MM.1S (cell line): Measurements from ENCODE around the gene CHURC1.

Experiments used
- DNase-seq: peaks from one replicate; pipeline ENCODE4 v3.0.0-alpha.2; 2015
- H2AFZ ChIP-seq: fragments of 300-600 bp; sonication (generic); 2 replicates; pipeline ENCODE4 v1.6.0; 2016; ENCODE audit warnings: antibody characterized with exemption, low read length
- H3F3A ChIP-seq: fragments of 300-600 bp; sonication (generic); 2 replicates; pipeline ENCODE4 v1.6.1; 2016; ENCODE audit warnings: mild to moderate bottlenecking, antibody characterized with exemption, low read length, moderate library complexity, mixed read lengths; ENCODE audit not compliant: insufficient read depth
- H3K27ac ChIP-seq: fragments of 300-600 bp; sonication (generic); 2 replicates; pipeline ENCODE4 v1.5.1; 2016; ENCODE audit warnings: mild to moderate bottlenecking, low read length
- H3K27me3 ChIP-seq: fragments of 300-600 bp; sonication (generic); replicated peaks from 2 replicates; pipeline ENCODE4 v1.6.0; 2016; ENCODE audit warnings: low read length; ENCODE audit not compliant: insufficient read depth
- H3K36me3 ChIP-seq: fragments of 300-600 bp; sonication (generic); replicated peaks from 2 replicates; pipeline ENCODE4 v1.6.1; 2016; ENCODE audit warnings: mild to moderate bottlenecking, low read length, mixed read lengths; ENCODE audit not compliant: insufficient read depth
- H3K4me1 ChIP-seq: fragments of 300-600 bp; sonication (generic); 2 replicates; pipeline ENCODE4 v1.6.1; 2016; ENCODE audit warnings: low read length, mixed read lengths
- H3K4me2 ChIP-seq: fragments of 300-600 bp; sonication (generic); 2 replicates; pipeline ENCODE4 v1.6.0; 2016; ENCODE audit warnings: low read depth, low read length
- H3K4me3 ChIP-seq: fragments of 300-600 bp; sonication (generic); 2 replicates; pipeline ENCODE4 v1.5.1; 2016; ENCODE audit warnings: low read length, mixed read lengths
- H3K79me2 ChIP-seq: fragments of 300-600 bp; sonication (generic); 2 replicates; pipeline ENCODE4 v1.6.1; 2016; ENCODE audit warnings: mixed run types, low read length, mixed read lengths
- H3K9ac ChIP-seq: fragments of 300-600 bp; sonication (generic); 2 replicates; pipeline ENCODE4 v1.6.1; 2016; ENCODE audit warnings: low read length, mixed read lengths
- H3K9me2 ChIP-seq: fragments of 300-600 bp; sonication (generic); replicated peaks from 2 replicates; pipeline ENCODE4 v1.6.1; 2016; ENCODE audit warnings: mild to moderate bottlenecking, low read length, mixed read lengths; ENCODE audit not compliant: insufficient read depth
- H3K9me3 ChIP-seq: fragments of 300-600 bp; sonication (generic); replicated peaks from 2 replicates; pipeline ENCODE4 v1.6.1; 2016; ENCODE audit warnings: mild to moderate bottlenecking, low read length, mixed read lengths; ENCODE audit not compliant: insufficient read depth
- H4K20me1 ChIP-seq: fragments of 300-600 bp; sonication (generic); 2 replicates; pipeline ENCODE4 v1.6.1; 2016; ENCODE audit warnings: mild to moderate bottlenecking, low read length, moderate library complexity, mixed read lengths; ENCODE audit not compliant: insufficient read depth
- EZH2 ChIP-seq: fragments of 300-600 bp; sonication (generic); optimal IDR thresholded peaks from 2 replicates; pipeline ENCODE3; 2017; ENCODE audit warnings: low read depth, mild to moderate bottlenecking, antibody characterized with exemption, low read length, mixed read lengths
- EZH2phosphoT487 ChIP-seq: fragments of 300-600 bp; sonication (generic); IDR thresholded peaks from 2 replicates; pipeline ENCODE4 v1.6.1; 2018; ENCODE audit warnings: antibody characterized with exemption, low read length
- TF ChIP-seq, protein P1 (sequence below): fragments of 300-600 bp; sonication (generic); IDR thresholded peaks from 2 replicates; pipeline ENCODE4 v1.5.1; 2016; ENCODE audit warnings: antibody characterized with exemption, low read length, mixed read lengths

The CHURC1 gene

GRCh38 chr14:64934338-64934929 is 20.2 kb downstream of the CHURC1 start:
- peaks cover 18% of the 10 kb centered on the region for H3K79me2 ChIP-seq
- TF ChIP-seq EZH2phosphoT487 = no peak
- TF ChIP-seq, protein P1, sequence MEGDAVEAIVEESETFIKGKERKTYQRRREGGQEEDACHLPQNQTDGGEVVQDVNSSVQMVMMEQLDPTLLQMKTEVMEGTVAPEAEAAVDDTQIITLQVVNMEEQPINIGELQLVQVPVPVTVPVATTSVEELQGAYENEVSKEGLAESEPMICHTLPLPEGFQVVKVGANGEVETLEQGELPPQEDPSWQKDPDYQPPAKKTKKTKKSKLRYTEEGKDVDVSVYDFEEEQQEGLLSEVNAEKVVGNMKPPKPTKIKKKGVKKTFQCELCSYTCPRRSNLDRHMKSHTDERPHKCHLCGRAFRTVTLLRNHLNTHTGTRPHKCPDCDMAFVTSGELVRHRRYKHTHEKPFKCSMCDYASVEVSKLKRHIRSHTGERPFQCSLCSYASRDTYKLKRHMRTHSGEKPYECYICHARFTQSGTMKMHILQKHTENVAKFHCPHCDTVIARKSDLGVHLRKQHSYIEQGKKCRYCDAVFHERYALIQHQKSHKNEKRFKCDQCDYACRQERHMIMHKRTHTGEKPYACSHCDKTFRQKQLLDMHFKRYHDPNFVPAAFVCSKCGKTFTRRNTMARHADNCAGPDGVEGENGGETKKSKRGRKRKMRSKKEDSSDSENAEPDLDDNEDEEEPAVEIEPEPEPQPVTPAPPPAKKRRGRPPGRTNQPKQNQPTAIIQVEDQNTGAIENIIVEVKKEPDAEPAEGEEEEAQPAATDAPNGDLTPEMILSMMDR = no peak
- no peak for TF ChIP-seq EZH2
- no peaks in the 10 kb centered on the region for H3K9me2 ChIP-seq

DNA sequence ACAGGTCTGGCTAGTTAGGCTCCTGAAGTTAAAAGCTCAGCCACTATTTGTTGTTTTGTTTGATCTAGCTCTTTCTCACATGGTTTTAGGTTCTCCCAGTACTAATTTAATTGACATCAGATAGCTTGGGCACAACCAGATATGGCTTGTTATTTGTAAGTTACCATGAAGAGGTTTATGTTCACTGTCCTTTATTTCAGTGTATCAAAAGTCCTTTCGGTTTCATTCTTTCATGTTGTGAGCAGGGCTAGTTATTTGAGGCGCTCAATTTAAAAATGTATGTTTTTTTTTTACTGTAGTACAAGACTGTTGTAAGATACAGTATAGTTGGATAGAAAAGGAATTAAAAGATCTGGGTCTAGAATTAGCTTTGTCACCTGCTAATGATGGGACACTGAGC is 21.3 kb downstream of the CHURC1 start:
- H3K9me2 ChIP-seq = no peaks in the 10 kb centered on the region
- no peaks in the 10 kb centered on the region for H4K20me1 ChIP-seq
- DNase-seq = peak; percentile 23
- H3K4me2 ChIP-seq = peak overlapping the region; percentile 32; the same call in 1 of the 2 replicates
- H3K9ac ChIP-seq = no peak overlapping the region
- H2AFZ ChIP-seq = no peak overlapping the region
- no peaks in the 10 kb centered on the region for H3K9me3 ChIP-seq
- H3K27me3 ChIP-seq = no peaks in the 10 kb centered on the region
- peaks cover 25% of the 10 kb centered on the region for H3K4me1 ChIP-seq
- TF ChIP-seq EZH2 = no peak
- no peak for TF ChIP-seq EZH2phosphoT487
- TF ChIP-seq, protein P1 = no peak
- peaks cover 11% of the 10 kb centered on the region; the same call in 1 of the 2 replicates for H3F3A ChIP-seq
- peaks cover 12% of the 10 kb centered on the region for H3K79me2 ChIP-seq
- no peak overlapping the region for H3K4me3 ChIP-seq
- no peaks in the 10 kb centered on the region; the same call in 1 of the 2 replicates for H3K36me3 ChIP-seq
- no peak overlapping the region for H3K27ac ChIP-seq

More at GRCh38 chr14:64934338-64934929, 20.2 kb downstream of the CHURC1 start:
- no peaks in the 10 kb centered on the region for H3K9me3 ChIP-seq
- no peak overlapping the region for H2AFZ ChIP-seq
- no peaks in the 10 kb centered on the region; the same call in 1 of the 2 replicates for H3K36me3 ChIP-seq
- H3K4me1 ChIP-seq = peaks cover 31% of the 10 kb centered on the region
- H4K20me1 ChIP-seq = no peaks in the 10 kb centered on the region
- peaks cover 11% of the 10 kb centered on the region; the same call in 1 of the 2 replicates for H3F3A ChIP-seq
- no peak overlapping the region for H3K4me3 ChIP-seq
- H3K27ac ChIP-seq = no peak overlapping the region
- DNase-seq = no peak
- no peak overlapping the region for H3K4me2 ChIP-seq
- H3K27me3 ChIP-seq = no peaks in the 10 kb centered on the region
- no peak overlapping the region for H3K9ac ChIP-seq

GRCh38 chr14:64937171-64937820 is 23.0 kb downstream of the CHURC1 start:
- peak overlapping the region; percentile 50; the same call in 1 of the 2 replicates for H3K27ac ChIP-seq
- H3K4me2 ChIP-seq = peak overlapping the region; percentile 52
- H2AFZ ChIP-seq = no peak overlapping the region
- no peaks in the 10 kb centered on the region for H3K9me3 ChIP-seq
- no peaks in the 10 kb centered on the region; the same call in 1 of the 2 replicates for H3K36me3 ChIP-seq
- H4K20me1 ChIP-seq = no peaks in the 10 kb centered on the region
- no peaks in the 10 kb centered on the region for H3K9me2 ChIP-seq
- peaks cover 25% of the 10 kb centered on the region for H3K4me1 ChIP-seq
- no peak overlapping the region for H3K9ac ChIP-seq
- no peak overlapping the region for H3K4me3 ChIP-seq
- no peak for TF ChIP-seq EZH2
- peaks cover 11% of the 10 kb centered on the region; the same call in 1 of the 2 replicates for H3F3A ChIP-seq
- peaks cover 7% of the 10 kb centered on the region for H3K79me2 ChIP-seq
- peak; percentile 62 for DNase-seq
- H3K27me3 ChIP-seq = no peaks in the 10 kb centered on the region

GRCh38 chr14:64937821-64938193 is 23.6 kb downstream of the CHURC1 start:
- Histone ChIP-seq H3K9ac (no peak overlapping the region), H2AFZ (no peak overlapping the region), H3K27ac (peak overlapping the region; percentile 50; the same call in 1 of the 2 replicates), H3F3A (peaks cover 11% of the 10 kb centered on the region; the same call in 1 of the 2 replicates), H3K27me3 (no peaks in the 10 kb centered on the region), H3K36me3 (no peaks in the 10 kb centered on the region; the same call in 1 of the 2 replicates), H3K4me2 (peak overlapping the region; percentile 52), H3K9me3 (no peaks in the 10 kb centered on the region), H3K9me2 (no peaks in the 10 kb centered on the region), H4K20me1 (no peaks in the 10 kb centered on the region), H3K4me1 (peaks cover 25% of the 10 kb centered on the region), H3K4me3 (no peak overlapping the region), H3K79me2 (peaks cover 7% of the 10 kb centered on the region)
- no peak for DNase-seq
- TF ChIP-seq EZH2 = no peak
- TF ChIP-seq, protein P1 = peak; percentile 24; the same call in 1 of the 2 replicates
